Keratinocyte (primary cell): ENCODE results near the gene ARID5B.

ENCODE experiments used
- EZH2 ChIP-seq: IDR thresholded peaks from one replicate; pipeline ENCODE4 v1.6.1; 2012; ENCODE audit warnings: inconsistent platforms, mild to moderate bottlenecking, low read length, moderate library complexity
- TF ChIP-seq, protein P1 (sequence below), 3 experiments: IDR thresholded peaks in 1 of 3; conservative IDR thresholded peaks in 1 of 3; optimal IDR thresholded peaks in 1 of 3; 2 replicates in 2 of 3; 3 replicates in 1 of 3; pipeline versions ENCODE3 to v1.5.1; 2011; ENCODE audit warnings: low read length in 3 of 3, mild to moderate bottlenecking in 3 of 3, moderate library complexity in 2 of 3, control low read depth in 1 of 3, inconsistent platforms in 1 of 3; ENCODE audit not compliant: insufficient read depth in 2 of 3; ENCODE audit errors: extremely low read depth in 1 of 3

DNA sequence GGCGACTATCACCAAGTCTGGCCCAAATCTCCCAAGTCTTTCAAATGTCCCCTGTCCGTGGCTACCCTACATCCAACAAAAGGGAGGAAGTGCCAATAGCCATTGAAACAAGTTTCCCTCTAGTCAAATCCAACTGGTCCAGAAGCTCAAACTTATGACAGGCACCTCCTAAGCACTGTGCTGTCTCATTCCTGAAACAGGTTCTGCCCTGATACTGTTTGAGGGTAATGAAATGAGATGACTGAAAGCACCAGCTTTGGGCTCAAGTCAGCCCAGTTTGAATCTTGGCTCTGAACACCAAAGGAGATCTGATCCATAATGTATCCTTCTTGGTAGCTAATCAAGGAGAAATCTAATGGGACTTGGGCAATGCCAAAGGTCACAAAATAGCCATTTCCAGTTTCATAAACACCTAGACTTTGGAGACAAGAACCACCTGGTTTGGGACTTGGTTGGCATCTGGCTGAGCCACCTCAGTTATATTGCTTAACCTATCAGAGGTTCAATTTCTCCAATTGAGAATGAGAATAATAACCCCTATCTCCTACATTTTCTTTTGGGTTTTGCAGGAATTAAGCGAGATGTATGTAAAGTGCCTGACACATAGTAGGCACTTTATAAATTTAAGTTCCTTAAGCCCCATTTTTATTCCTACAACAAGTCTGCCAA is 34.7 kb upstream of the ARID5B start:
- TF ChIP-seq, protein P1, sequence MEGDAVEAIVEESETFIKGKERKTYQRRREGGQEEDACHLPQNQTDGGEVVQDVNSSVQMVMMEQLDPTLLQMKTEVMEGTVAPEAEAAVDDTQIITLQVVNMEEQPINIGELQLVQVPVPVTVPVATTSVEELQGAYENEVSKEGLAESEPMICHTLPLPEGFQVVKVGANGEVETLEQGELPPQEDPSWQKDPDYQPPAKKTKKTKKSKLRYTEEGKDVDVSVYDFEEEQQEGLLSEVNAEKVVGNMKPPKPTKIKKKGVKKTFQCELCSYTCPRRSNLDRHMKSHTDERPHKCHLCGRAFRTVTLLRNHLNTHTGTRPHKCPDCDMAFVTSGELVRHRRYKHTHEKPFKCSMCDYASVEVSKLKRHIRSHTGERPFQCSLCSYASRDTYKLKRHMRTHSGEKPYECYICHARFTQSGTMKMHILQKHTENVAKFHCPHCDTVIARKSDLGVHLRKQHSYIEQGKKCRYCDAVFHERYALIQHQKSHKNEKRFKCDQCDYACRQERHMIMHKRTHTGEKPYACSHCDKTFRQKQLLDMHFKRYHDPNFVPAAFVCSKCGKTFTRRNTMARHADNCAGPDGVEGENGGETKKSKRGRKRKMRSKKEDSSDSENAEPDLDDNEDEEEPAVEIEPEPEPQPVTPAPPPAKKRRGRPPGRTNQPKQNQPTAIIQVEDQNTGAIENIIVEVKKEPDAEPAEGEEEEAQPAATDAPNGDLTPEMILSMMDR (optimal IDR thresholded peaks at IDR 0.05 in 1 of 3, IDR thresholded peaks at IDR 0.05 in 1 of 3, conservative IDR thresholded peaks at IDR 0.05 in 1 of 3; ENCODE audit: extremely low read depth in 1 of 3, insufficient read depth in 2 of 3, low read length in 3 of 3) = no peak
- TF ChIP-seq EZH2 = no peak
